CD4-positive, alpha-beta T cell (primary cell): ENCODE data around the gene OPCML. TPM values are rescaled to one million over a fixed set of nuclear protein-coding genes. Genes with fewer than 3 reads are reported as not detected.

ENCODE experiments used
- ATAC-seq: fragments of 200-7000 bp; cut with Tn5 transposase; one replicate; pipeline ENCODE4 v1.10.0; 2022; ENCODE audit warnings: mild to moderate bottlenecking; ENCODE audit not compliant: poor library complexity
- CTCF ChIA-PET: fragments of 350-600 bp; sonication (Branson Sonifier 250); formaldehyde crosslinking; loops from one replicate; lab custom pipeline; 2021; ENCODE audit warnings: antibody characterized with exemption, inconsistent platforms; lab: Charles Lee
- POLR2A ChIA-PET: fragments of 350-600 bp; sonication (Branson Sonifier 250); formaldehyde crosslinking; loops from one replicate; lab custom pipeline; 2021; ENCODE audit warnings: antibody characterized with exemption, inconsistent platforms; lab: Charles Lee
- DNase-seq, 14 experiments: peaks; one replicate each; pipeline ENCODE4 v3.0.0-alpha.2; 2013 to 2020; ENCODE audit warnings: mixed read lengths in 2 of 14
- H3K27ac ChIP-seq, 2 donors: one replicate each; pipeline versions ENCODE4 v1.5.1 to v1.7.0; 2013; ENCODE audit warnings: low read length in 2 of 2, low read depth in 1 of 2, mild to moderate bottlenecking in 1 of 2
- H3K27me3 ChIP-seq, 2 experiments: 1 replicate in 1 of 2; 2 replicates in 1 of 2; pipeline versions ENCODE4 v1.6.1 to v1.7.0; 2013; ENCODE audit warnings: low read length in 2 of 2, control low read depth in 1 of 2, mild to moderate bottlenecking in 1 of 2, moderate library complexity in 1 of 2; ENCODE audit not compliant: insufficient read depth in 2 of 2, control insufficient read depth in 1 of 2
- H3K36me3 ChIP-seq: one replicate; pipeline ENCODE4 v1.6.1; 2013; ENCODE audit warnings: low read length, control low read depth; ENCODE audit not compliant: insufficient read depth
- H3K4me1 ChIP-seq: one replicate; pipeline ENCODE4 v1.6.1; 2013; ENCODE audit warnings: low read length, control low read depth; ENCODE audit not compliant: insufficient read depth
- H3K4me3 ChIP-seq: one replicate; pipeline ENCODE4 v1.5.1; 2013; ENCODE audit warnings: mild to moderate bottlenecking, low read length, moderate library complexity
- H3K9me3 ChIP-seq, 2 experiments: 1 replicate in 1 of 2; 2 replicates in 1 of 2; pipeline versions ENCODE4 v1.6.1 to v1.7.0; 2013; ENCODE audit warnings: low read length in 2 of 2, mild to moderate bottlenecking in 2 of 2, control low read depth in 1 of 2, moderate library complexity in 1 of 2; ENCODE audit not compliant: control insufficient read depth in 1 of 2, insufficient read depth in 1 of 2
- H3K27ac Mint-ChIP-seq: one replicate; pipeline ENCODE4 v1.8.0; 2020; ENCODE audit warnings: mixed read lengths
- H3K27me3 Mint-ChIP-seq: one replicate; pipeline ENCODE4 v1.8.0; 2021; ENCODE audit warnings: mixed read lengths
- H3K36me3 Mint-ChIP-seq: one replicate; pipeline ENCODE4 v1.8.0; 2021; ENCODE audit warnings: low read depth, mixed read lengths
- H3K4me1 Mint-ChIP-seq: one replicate; pipeline ENCODE4 v1.8.0; 2021; ENCODE audit warnings: low read depth, mixed read lengths
- H3K4me3 Mint-ChIP-seq: one replicate; pipeline ENCODE4 v1.8.0; 2020; ENCODE audit warnings: mild to moderate bottlenecking, mixed read lengths
- H3K9me3 Mint-ChIP-seq: one replicate; pipeline ENCODE4 v1.8.0; 2020; ENCODE audit warnings: mixed read lengths
- intact Hi-C, 2 experiments: fragments of 100-400 bp; cut with DNase I in 1 of 2; cut with micrococcal nuclease in 1 of 2; formaldehyde crosslinking; loops; one replicate each; pipeline versions ENCODE4 v1.15.1 to v1.9.0; 2023 to 2025; cut with DNase I, micrococcal nuclease
- total RNA-seq, 174 experiments: library from RNA in 2 of 174; stranded (reverse) in 2 of 174; gene quantifications; one replicate each; pipeline ENCODE4 v1.2.3 and lab custom pipeline; 2021 to 2026
- TF ChIP-seq, protein P1 (sequence below): fragments of 200-600 bp; IDR thresholded peaks from one replicate; pipeline ENCODE4 v1.8.0; 2022; ENCODE audit warnings: antibody characterized with exemption, mild to moderate bottlenecking

Gene OPCML
- total RNA-seq, 2 experiments from 2014 or later = not detected

GRCh38 chr11:133115099-133115498 lies 417.2 kb downstream of the OPCML start:
- H3K27ac ChIP-seq = no peak overlapping the region
- no peaks in the 10 kb centered on the region for H3K27me3 ChIP-seq
- H3K4me3 Mint-ChIP-seq = no peak overlapping the region
- ChIA-PET CTCF (interaction anchor here (0.6 kb wide), 1 partner anchor 19 kb away, joined by 3 read pairs; no protein-coding TSS in a partner anchor), POLR2A (no interaction called here)
- H3K27me3 Mint-ChIP-seq = no peaks in the 10 kb centered on the region
- intact Hi-C loops = no loop called here
- no peaks in the 10 kb centered on the region for H3K9me3 ChIP-seq
- H3K36me3 Mint-ChIP-seq = no peaks in the 10 kb centered on the region
- H3K27ac Mint-ChIP-seq = no peak overlapping the region
- no peaks in the 10 kb centered on the region for H3K9me3 Mint-ChIP-seq
- no peaks in the 10 kb centered on the region for H3K4me1 Mint-ChIP-seq
- H3K4me1 ChIP-seq = no peaks in the 10 kb centered on the region
- ATAC-seq = no peak
- H3K36me3 ChIP-seq = no peaks in the 10 kb centered on the region
- H3K4me3 ChIP-seq = no peak overlapping the region
- no peak for DNase-seq
- TF ChIP-seq, protein P1, sequence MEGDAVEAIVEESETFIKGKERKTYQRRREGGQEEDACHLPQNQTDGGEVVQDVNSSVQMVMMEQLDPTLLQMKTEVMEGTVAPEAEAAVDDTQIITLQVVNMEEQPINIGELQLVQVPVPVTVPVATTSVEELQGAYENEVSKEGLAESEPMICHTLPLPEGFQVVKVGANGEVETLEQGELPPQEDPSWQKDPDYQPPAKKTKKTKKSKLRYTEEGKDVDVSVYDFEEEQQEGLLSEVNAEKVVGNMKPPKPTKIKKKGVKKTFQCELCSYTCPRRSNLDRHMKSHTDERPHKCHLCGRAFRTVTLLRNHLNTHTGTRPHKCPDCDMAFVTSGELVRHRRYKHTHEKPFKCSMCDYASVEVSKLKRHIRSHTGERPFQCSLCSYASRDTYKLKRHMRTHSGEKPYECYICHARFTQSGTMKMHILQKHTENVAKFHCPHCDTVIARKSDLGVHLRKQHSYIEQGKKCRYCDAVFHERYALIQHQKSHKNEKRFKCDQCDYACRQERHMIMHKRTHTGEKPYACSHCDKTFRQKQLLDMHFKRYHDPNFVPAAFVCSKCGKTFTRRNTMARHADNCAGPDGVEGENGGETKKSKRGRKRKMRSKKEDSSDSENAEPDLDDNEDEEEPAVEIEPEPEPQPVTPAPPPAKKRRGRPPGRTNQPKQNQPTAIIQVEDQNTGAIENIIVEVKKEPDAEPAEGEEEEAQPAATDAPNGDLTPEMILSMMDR = no peak

GRCh38 chr11:133107763-133108162 lies 424.5 kb downstream of the OPCML start:
- no peak overlapping the region for H3K4me3 Mint-ChIP-seq
- H3K36me3 ChIP-seq = no peaks in the 10 kb centered on the region
- H3K27ac Mint-ChIP-seq = no peak overlapping the region
- no peaks in the 10 kb centered on the region for H3K36me3 Mint-ChIP-seq
- no peaks in the 10 kb centered on the region for H3K27me3 Mint-ChIP-seq
- H3K27ac ChIP-seq = no peak overlapping the region
- CTCF ChIA-PET = no interaction called here
- H3K9me3 ChIP-seq = no peaks in the 10 kb centered on the region
- POLR2A ChIA-PET = no interaction called here
- TF ChIP-seq, protein P1 = no peak
- no peaks in the 10 kb centered on the region for H3K27me3 ChIP-seq
- intact Hi-C loops = no loop called here
- no peaks in the 10 kb centered on the region for H3K9me3 Mint-ChIP-seq
- no peaks in the 10 kb centered on the region for H3K4me1 ChIP-seq
- no peak overlapping the region for H3K4me3 ChIP-seq
- H3K4me1 Mint-ChIP-seq = no peaks in the 10 kb centered on the region
- DNase-seq (no peak), ATAC-seq (no peak)

DNA sequence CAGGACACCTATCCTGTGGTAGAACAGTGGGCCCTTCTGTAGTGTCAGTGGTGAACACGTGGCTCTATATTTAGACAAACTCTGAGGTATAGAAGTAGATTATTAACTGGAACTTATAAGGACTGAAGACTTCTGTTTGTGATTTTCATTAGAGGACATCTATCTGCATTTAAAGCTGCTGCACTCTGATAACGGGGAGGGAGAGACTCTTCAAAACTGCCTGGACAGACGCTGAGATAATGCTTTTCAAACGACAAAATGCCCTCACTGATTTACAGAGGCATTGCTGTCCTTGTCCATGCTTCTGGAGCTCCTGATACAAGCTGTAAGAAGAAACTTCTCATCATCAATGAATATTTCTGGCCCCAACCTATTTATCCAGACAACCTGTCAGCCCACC lies 425.2 kb downstream of the OPCML start:
- no peaks in the 10 kb centered on the region for H3K27me3 ChIP-seq
- DNase-seq (no peak), ATAC-seq (no peak)
- H3K27ac Mint-ChIP-seq = no peak overlapping the region
- no peak overlapping the region for H3K4me3 ChIP-seq
- H3K4me1 ChIP-seq = no peaks in the 10 kb centered on the region
- H3K4me3 Mint-ChIP-seq = no peak overlapping the region
- intact Hi-C loops = no loop called here
- ChIA-PET POLR2A (no interaction called here), CTCF (no interaction called here)
- no peaks in the 10 kb centered on the region for H3K4me1 Mint-ChIP-seq
- TF ChIP-seq, protein P1 = no peak
- peaks cover 1% of the 10 kb centered on the region for H3K27me3 Mint-ChIP-seq
- no peak overlapping the region for H3K27ac ChIP-seq
- H3K9me3 Mint-ChIP-seq = no peaks in the 10 kb centered on the region
- H3K36me3 Mint-ChIP-seq = no peaks in the 10 kb centered on the region
- no peaks in the 10 kb centered on the region for H3K9me3 ChIP-seq
- H3K36me3 ChIP-seq = no peaks in the 10 kb centered on the region
